SK-N-SH treated with all-trans-retinoic acid at 6 μM for 48 hours (cell line): ENCODE measurements around the gene TRPM1.

ENCODE experiments used
- ATAC-seq: fragments of 200-7000 bp; cut with Tn5 transposase; 3 replicates; pipeline ENCODE4 v1.9.1; 2020; ENCODE audit warnings: mild to moderate bottlenecking, moderate library complexity
- ARNTL ChIP-seq: fragments of 450-650 bp; formaldehyde crosslinking; IDR thresholded peaks from 2 replicates; pipeline ENCODE4 v1.5.0; 2020; ENCODE audit warnings: low read depth, mild to moderate bottlenecking, moderate library complexity, borderline replicate concordance
- CSDC2 ChIP-seq: fragments of 250-450 bp; sonication (Bioruptor Pico); IDR thresholded peaks from 2 replicates; pipeline ENCODE4 v1.5.0; 2020; ENCODE audit warnings: mild to moderate bottlenecking, moderate library complexity
- ESRRG ChIP-seq: fragments of 250-450 bp; sonication (Bioruptor Pico); IDR thresholded peaks from 2 replicates; pipeline ENCODE4 v1.6.1; 2021; ENCODE audit warnings: mild to moderate bottlenecking
- GLIS3 ChIP-seq: fragments of 250-450 bp; sonication (Bioruptor Pico); IDR thresholded peaks from 2 replicates; pipeline ENCODE4 v1.5.0; 2020; ENCODE audit warnings: mild to moderate bottlenecking, moderate library complexity
- ISL1 ChIP-seq: fragments of 250-450 bp; sonication (Bioruptor Pico); IDR thresholded peaks from 2 replicates; pipeline ENCODE4 v2.1.2; 2022; ENCODE audit warnings: mild to moderate bottlenecking, moderate library complexity
- PPARA ChIP-seq: fragments of 250-450 bp; sonication (Bioruptor Pico); IDR thresholded peaks from 2 replicates; pipeline ENCODE4 v1.5.0; 2020; ENCODE audit warnings: mild to moderate bottlenecking, borderline replicate concordance
- RARB ChIP-seq: fragments of 250-450 bp; sonication (Bioruptor Pico); IDR thresholded peaks from 2 replicates; pipeline ENCODE4 v1.8.0; 2021; ENCODE audit warnings: mild to moderate bottlenecking, moderate library complexity
- TCF4 ChIP-seq: fragments of 250-450 bp; sonication (Bioruptor Pico); IDR thresholded peaks from 2 replicates; pipeline ENCODE4 v1.8.0; 2021; ENCODE audit warnings: mild to moderate bottlenecking, moderate library complexity, borderline replicate concordance
- TOX ChIP-seq: fragments of 250-450 bp; sonication (Bioruptor Pico); IDR thresholded peaks from 2 replicates; pipeline ENCODE4 v1.8.0; 2021; ENCODE audit warnings: mild to moderate bottlenecking, moderate library complexity, borderline replicate concordance
- ZFP3 ChIP-seq: fragments of 250-450 bp; sonication (Bioruptor Pico); IDR thresholded peaks from 2 replicates; pipeline ENCODE4 v1.5.0; 2020; ENCODE audit warnings: mild to moderate bottlenecking, moderate library complexity
- ZFP30 ChIP-seq: fragments of 450-650 bp; formaldehyde crosslinking; IDR thresholded peaks from 2 replicates; pipeline ENCODE4 v1.5.0; 2022; ENCODE audit warnings: mild to moderate bottlenecking, moderate library complexity
- ZNF565 ChIP-seq: fragments of 450-650 bp; formaldehyde crosslinking; conservative IDR thresholded peaks from 2 replicates; pipeline ENCODE4 v1.5.0; 2020; ENCODE audit warnings: low read depth, mild to moderate bottlenecking, moderate library complexity
- ZNF70 ChIP-seq: fragments of 450-650 bp; formaldehyde crosslinking; IDR thresholded peaks from 2 replicates; pipeline ENCODE4 v1.5.0; 2020; ENCODE audit warnings: mild to moderate bottlenecking, moderate library complexity
- ZNF8 ChIP-seq: fragments of 450-650 bp; formaldehyde crosslinking; IDR thresholded peaks from 2 replicates; pipeline ENCODE4 v1.5.0; 2020; ENCODE audit warnings: mild to moderate bottlenecking, moderate library complexity
- TF ChIP-seq, protein P1 (sequence below): fragments of 250-450 bp; sonication (Bioruptor Pico); IDR thresholded peaks from 2 replicates; pipeline ENCODE4 v1.5.1; 2020; ENCODE audit warnings: low read depth, mild to moderate bottlenecking, moderate library complexity
- TF ChIP-seq, protein P2 (sequence below): fragments of 250-450 bp; sonication (Bioruptor Pico); IDR thresholded peaks from 2 replicates; pipeline ENCODE4 v1.8.0; 2021; ENCODE audit warnings: low read depth, mild to moderate bottlenecking, moderate library complexity, borderline replicate concordance
- TF ChIP-seq, protein P3 (sequence below): fragments of 250-450 bp; sonication (Bioruptor Pico); IDR thresholded peaks from 2 replicates; pipeline ENCODE4 v1.8.0; 2020; ENCODE audit warnings: mild to moderate bottlenecking, moderate library complexity, borderline replicate concordance
- TF ChIP-seq, protein P4 (sequence below): fragments of 250-450 bp; sonication (Bioruptor Pico); IDR thresholded peaks from 2 replicates; pipeline ENCODE4 v1.5.1; 2021; ENCODE audit warnings: mild to moderate bottlenecking, moderate library complexity

The TRPM1 gene

GRCh38 chr15:31024979-31025378 is 76.5 kb downstream of the TRPM1 start:
- peak; percentile 57 for ATAC-seq
- TF ChIP-seq RARB (CRISPR knock-in tag) = no peak
- TF ChIP-seq ISL1 (CRISPR knock-in tag) = peak; percentile 89
- TF ChIP-seq, protein P1, sequence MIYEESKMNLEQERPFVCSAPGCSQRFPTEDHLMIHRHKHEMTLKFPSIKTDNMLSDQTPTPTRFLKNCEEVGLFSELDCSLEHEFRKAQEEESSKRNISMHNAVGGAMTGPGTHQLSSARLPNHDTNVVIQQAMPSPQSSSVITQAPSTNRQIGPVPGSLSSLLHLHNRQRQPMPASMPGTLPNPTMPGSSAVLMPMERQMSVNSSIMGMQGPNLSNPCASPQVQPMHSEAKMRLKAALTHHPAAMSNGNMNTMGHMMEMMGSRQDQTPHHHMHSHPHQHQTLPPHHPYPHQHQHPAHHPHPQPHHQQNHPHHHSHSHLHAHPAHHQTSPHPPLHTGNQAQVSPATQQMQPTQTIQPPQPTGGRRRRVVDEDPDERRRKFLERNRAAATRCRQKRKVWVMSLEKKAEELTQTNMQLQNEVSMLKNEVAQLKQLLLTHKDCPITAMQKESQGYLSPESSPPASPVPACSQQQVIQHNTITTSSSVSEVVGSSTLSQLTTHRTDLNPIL (CRISPR knock-in tag) = peak; percentile 28; the same call in 1 of the 2 replicates

DNA sequence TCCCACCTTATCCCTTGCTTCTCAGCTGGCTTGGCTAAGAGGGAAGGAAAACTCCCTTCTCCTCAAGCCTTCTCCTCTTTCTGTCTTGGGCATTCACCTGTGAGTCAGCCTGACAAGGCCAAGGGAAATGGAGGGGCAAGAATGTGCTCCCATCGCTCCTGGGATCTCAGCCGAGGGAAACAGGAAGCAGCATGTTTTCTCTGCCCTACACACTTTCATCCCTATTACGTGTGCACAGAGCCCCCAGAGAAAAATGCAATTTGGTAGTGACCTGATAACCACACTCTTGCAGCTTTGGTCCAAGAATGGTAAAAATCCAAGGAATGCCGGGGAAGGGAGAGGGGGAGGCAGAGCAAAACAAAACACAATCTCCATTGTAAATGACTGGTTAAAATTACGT is 77.2 kb downstream of the TRPM1 start:
- peak; percentile 76 for TF ChIP-seq ISL1 (CRISPR knock-in tag)
- TF ChIP-seq, protein P2, sequence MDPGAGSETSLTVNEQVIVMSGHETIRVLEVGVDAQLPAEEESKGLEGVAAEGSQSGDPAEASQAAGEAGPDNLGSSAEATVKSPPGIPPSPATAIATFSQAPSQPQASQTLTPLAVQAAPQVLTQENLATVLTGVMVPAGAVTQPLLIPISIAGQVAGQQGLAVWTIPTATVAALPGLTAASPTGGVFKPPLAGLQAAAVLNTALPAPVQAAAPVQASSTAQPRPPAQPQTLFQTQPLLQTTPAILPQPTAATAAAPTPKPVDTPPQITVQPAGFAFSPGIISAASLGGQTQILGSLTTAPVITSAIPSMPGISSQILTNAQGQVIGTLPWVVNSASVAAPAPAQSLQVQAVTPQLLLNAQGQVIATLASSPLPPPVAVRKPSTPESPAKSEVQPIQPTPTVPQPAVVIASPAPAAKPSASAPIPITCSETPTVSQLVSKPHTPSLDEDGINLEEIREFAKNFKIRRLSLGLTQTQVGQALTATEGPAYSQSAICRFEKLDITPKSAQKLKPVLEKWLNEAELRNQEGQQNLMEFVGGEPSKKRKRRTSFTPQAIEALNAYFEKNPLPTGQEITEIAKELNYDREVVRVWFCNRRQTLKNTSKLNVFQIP (CRISPR knock-in tag) = 0 out of 2 replicates have a peak, but pooled peaks have one; percentile 46
- no peak for TF ChIP-seq ZNF8 (CRISPR knock-in tag)
- no peak for TF ChIP-seq ESRRG (CRISPR knock-in tag)
- TF ChIP-seq CSDC2 (CRISPR knock-in tag) = peak; percentile 87
- TF ChIP-seq, protein P3, sequence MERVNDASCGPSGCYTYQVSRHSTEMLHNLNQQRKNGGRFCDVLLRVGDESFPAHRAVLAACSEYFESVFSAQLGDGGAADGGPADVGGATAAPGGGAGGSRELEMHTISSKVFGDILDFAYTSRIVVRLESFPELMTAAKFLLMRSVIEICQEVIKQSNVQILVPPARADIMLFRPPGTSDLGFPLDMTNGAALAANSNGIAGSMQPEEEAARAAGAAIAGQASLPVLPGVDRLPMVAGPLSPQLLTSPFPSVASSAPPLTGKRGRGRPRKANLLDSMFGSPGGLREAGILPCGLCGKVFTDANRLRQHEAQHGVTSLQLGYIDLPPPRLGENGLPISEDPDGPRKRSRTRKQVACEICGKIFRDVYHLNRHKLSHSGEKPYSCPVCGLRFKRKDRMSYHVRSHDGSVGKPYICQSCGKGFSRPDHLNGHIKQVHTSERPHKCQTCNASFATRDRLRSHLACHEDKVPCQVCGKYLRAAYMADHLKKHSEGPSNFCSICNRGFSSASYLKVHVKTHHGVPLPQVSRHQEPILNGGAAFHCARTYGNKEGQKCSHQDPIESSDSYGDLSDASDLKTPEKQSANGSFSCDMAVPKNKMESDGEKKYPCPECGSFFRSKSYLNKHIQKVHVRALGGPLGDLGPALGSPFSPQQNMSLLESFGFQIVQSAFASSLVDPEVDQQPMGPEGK (CRISPR knock-in tag) = peak; percentile 81; the same call in 1 of the 2 replicates
- peak; percentile 93 for ATAC-seq

GRCh38 chr15:31023841-31024240 is 77.7 kb downstream of the TRPM1 start:
- TF ChIP-seq ESRRG (CRISPR knock-in tag) = no peak
- TF ChIP-seq ISL1 (CRISPR knock-in tag) = no peak
- TF ChIP-seq ZNF565 (CRISPR knock-in tag) = no peak
- no peak for TF ChIP-seq ZNF70
- TF ChIP-seq, all 23 proteins: peak for 0
- no peak for ATAC-seq

- TF ChIP-seq ESRRG (CRISPR knock-in tag) (no peak), ZFP30 (CRISPR knock-in tag) (no peak), TCF4 (CRISPR knock-in tag) (no peak), PPARA (CRISPR knock-in tag) (no peak), TOX (no peak), ISL1 (CRISPR knock-in tag) (no peak), RARB (CRISPR knock-in tag) (no peak), ZNF565 (CRISPR knock-in tag) (no peak), CSDC2 (CRISPR knock-in tag) (no peak), ZFP3 (no peak), GLIS3 (no peak), ARNTL (no peak)
- TF ChIP-seq, protein P1 (CRISPR knock-in tag) = no peak
- TF ChIP-seq, protein P2 (CRISPR knock-in tag) = no peak
- TF ChIP-seq, protein P4, sequence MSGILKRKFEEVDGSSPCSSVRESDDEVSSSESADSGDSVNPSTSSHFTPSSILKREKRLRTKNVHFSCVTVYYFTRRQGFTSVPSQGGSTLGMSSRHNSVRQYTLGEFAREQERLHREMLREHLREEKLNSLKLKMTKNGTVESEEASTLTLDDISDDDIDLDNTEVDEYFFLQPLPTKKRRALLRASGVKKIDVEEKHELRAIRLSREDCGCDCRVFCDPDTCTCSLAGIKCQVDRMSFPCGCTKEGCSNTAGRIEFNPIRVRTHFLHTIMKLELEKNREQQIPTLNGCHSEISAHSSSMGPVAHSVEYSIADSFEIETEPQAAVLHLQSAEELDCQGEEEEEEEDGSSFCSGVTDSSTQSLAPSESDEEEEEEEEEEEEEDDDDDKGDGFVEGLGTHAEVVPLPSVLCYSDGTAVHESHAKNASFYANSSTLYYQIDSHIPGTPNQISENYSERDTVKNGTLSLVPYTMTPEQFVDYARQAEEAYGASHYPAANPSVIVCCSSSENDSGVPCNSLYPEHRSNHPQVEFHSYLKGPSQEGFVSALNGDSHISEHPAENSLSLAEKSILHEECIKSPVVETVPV (CRISPR knock-in tag) = no peak
- TF ChIP-seq, protein P3 (CRISPR knock-in tag) = no peak
- ATAC-seq = no peak
These were observed 80.4 kb downstream of the TRPM1 start for GRCh38 chr15:31021067-31021665.
